GM23338 (cell line): ENCODE results near the gene AFF2. TPM values are rescaled to one million over a fixed set of nuclear protein-coding genes. Genes with fewer than 3 reads are reported as not detected.

ENCODE experiments used
- ATAC-seq: fragments of 200-7000 bp; cut with Tn5 transposase; 3 replicates; pipeline ENCODE4 v1.9.1; 2020
- DNase-seq: peaks from one replicate; pipeline ENCODE4 v3.0.0-alpha.2; 2015; ENCODE audit warnings: low spot score
- H2AFZ ChIP-seq: fragments of 200-600 bp; sonication (generic); 2 replicates; pipeline ENCODE4 v1.8.0; 2016; ENCODE audit warnings: antibody characterized with exemption, mild to moderate bottlenecking, moderate library complexity
- H3F3A ChIP-seq: fragments of 200-600 bp; sonication (generic); replicated peaks from 2 replicates; pipeline ENCODE4 v1.8.0; 2017; ENCODE audit warnings: antibody characterized with exemption, mixed run types, low read depth
- H3K27ac ChIP-seq: fragments of 200-600 bp; sonication (generic); 2 replicates; pipeline ENCODE4 v1.6.1; 2016; ENCODE audit warnings: low read depth
- H3K27me3 ChIP-seq: fragments of 200-600 bp; sonication (generic); 2 replicates; pipeline ENCODE4 v1.8.0; 2016; ENCODE audit warnings: mild to moderate bottlenecking, mixed run types, moderate library complexity; ENCODE audit not compliant: insufficient read depth
- H3K36me3 ChIP-seq: fragments of 200-600 bp; sonication (generic); 2 replicates; pipeline ENCODE4 v1.8.0; 2016; ENCODE audit warnings: mild to moderate bottlenecking; ENCODE audit not compliant: insufficient read depth
- H3K4me1 ChIP-seq: fragments of 200-600 bp; sonication (generic); 2 replicates; pipeline ENCODE4 v1.8.0; 2016; ENCODE audit warnings: mild to moderate bottlenecking, moderate library complexity; ENCODE audit not compliant: insufficient read depth
- H3K4me2 ChIP-seq: fragments of 200-600 bp; sonication (generic); 2 replicates; pipeline ENCODE4 v1.7.1; 2017; ENCODE audit warnings: mixed run types
- H3K4me3 ChIP-seq: fragments of 200-600 bp; sonication (generic); 2 replicates; pipeline ENCODE4 v1.6.1; 2016; ENCODE audit warnings: mixed run types
- H3K79me2 ChIP-seq: fragments of 200-600 bp; sonication (generic); replicated peaks from 2 replicates; pipeline ENCODE4 v1.8.0; 2017; ENCODE audit warnings: mild to moderate bottlenecking; ENCODE audit not compliant: insufficient read depth
- H3K9me2 ChIP-seq: fragments of 200-600 bp; sonication (generic); 2 replicates; pipeline ENCODE4 v1.8.0; 2017; ENCODE audit not compliant: insufficient read depth
- H4K20me1 ChIP-seq: fragments of 200-600 bp; sonication (generic); replicated peaks from 2 replicates; pipeline ENCODE4 v1.8.0; 2017; ENCODE audit warnings: mild to moderate bottlenecking; ENCODE audit not compliant: insufficient read depth
- H3K27ac Mint-ChIP-seq: 2 replicates; pipeline ENCODE4 v1.8.0; 2020; ENCODE audit warnings: inconsistent platforms, mild to moderate bottlenecking, moderate library complexity, mixed read lengths
- H3K27me3 Mint-ChIP-seq: 3 replicates; pipeline ENCODE4 v1.8.0; 2022; ENCODE audit warnings: low read depth, mild to moderate bottlenecking, moderate library complexity, mixed read lengths, inconsistent platforms; ENCODE audit not compliant: insufficient read depth, poor library complexity
- H3K36me3 Mint-ChIP-seq: 3 replicates; pipeline ENCODE4 v1.8.0; 2021; ENCODE audit warnings: low read depth, mild to moderate bottlenecking, inconsistent platforms, moderate library complexity, mixed read lengths
- H3K4me1 Mint-ChIP-seq: 3 replicates; pipeline ENCODE4 v1.8.0; 2020; ENCODE audit warnings: mild to moderate bottlenecking, inconsistent platforms, mixed read lengths
- H3K4me3 Mint-ChIP-seq: 3 replicates; pipeline ENCODE4 v1.8.0; 2021; ENCODE audit warnings: moderate library complexity, mild to moderate bottlenecking, inconsistent platforms, mixed read lengths
- H3K9me3 Mint-ChIP-seq: 3 replicates; pipeline ENCODE4 v1.8.0; 2020; ENCODE audit warnings: moderate library complexity, mild to moderate bottlenecking, inconsistent platforms, mixed read lengths
- CTCF ChIP-seq, 2 experiments: fragments of 200-600 bp in 1 of 2; sonication (generic) in 1 of 2; conservative IDR thresholded peaks; 2 replicates each; pipeline versions ENCODE4 v1.5.1 to v1.6.1; 2016 to 2017; ENCODE audit warnings: antibody characterized with exemption in 2 of 2, low read depth in 2 of 2, mild to moderate bottlenecking in 2 of 2, moderate library complexity in 1 of 2
- ETS1 ChIP-seq: IDR thresholded peaks from 2 replicates; pipeline ENCODE4 v1.6.1; 2016; ENCODE audit warnings: antibody characterized with exemption
- EZH2 ChIP-seq: fragments of 200-600 bp; sonication (generic); IDR thresholded peaks from one replicate; pipeline ENCODE4 v1.8.0; 2017; ENCODE audit warnings: antibody characterized with exemption, mild to moderate bottlenecking, low read depth; ENCODE audit not compliant: unreplicated experiment
- EZH2phosphoT487 ChIP-seq: fragments of 200-600 bp; sonication (generic); IDR thresholded peaks from one replicate; pipeline ENCODE4 v1.8.1; 2018; ENCODE audit warnings: antibody characterized with exemption; ENCODE audit not compliant: unreplicated experiment
- JUNB ChIP-seq: IDR thresholded peaks from one replicate; pipeline ENCODE4 v1.6.1; 2016; ENCODE audit warnings: antibody characterized with exemption; ENCODE audit not compliant: unreplicated experiment
- NANOG ChIP-seq: IDR thresholded peaks from 2 replicates; pipeline ENCODE4 v1.6.1; 2016; ENCODE audit warnings: antibody characterized with exemption, borderline replicate concordance
- REST ChIP-seq: IDR thresholded peaks from one replicate; pipeline ENCODE4 v1.6.1; 2018; ENCODE audit warnings: antibody characterized with exemption; ENCODE audit not compliant: unreplicated experiment
- STAT1 ChIP-seq: IDR thresholded peaks from one replicate; pipeline ENCODE4 v1.6.1; 2016; ENCODE audit warnings: antibody characterized with exemption; ENCODE audit not compliant: unreplicated experiment
- ZNF331 ChIP-seq: fragments of 250-450 bp; sonication (Bioruptor Pico); IDR thresholded peaks from 2 replicates; pipeline ENCODE4 v1.5.0; 2020; ENCODE audit warnings: low read depth, mild to moderate bottlenecking, moderate library complexity
- ZNF462 ChIP-seq: fragments of 250-450 bp; sonication (Bioruptor Pico); IDR thresholded peaks from 2 replicates; pipeline ENCODE4 v1.5.0; 2020; ENCODE audit warnings: mild to moderate bottlenecking, moderate library complexity
- polyA plus RNA-seq: library from polyadenylated mRNA; unstranded; fragments of >200 nt; fragmentation: Nextera tagmentation; extraction: Ambion mirVana; gene quantifications from 2 replicates; pipeline ENCODE4 v1.2.1, GENCODE V29; 2016
- total RNA-seq: library from RNA; depleted of rRNA; stranded (reverse); fragments of >200 nt; shearing (Covaris generic); gene quantifications from 2 replicates; pipeline ENCODE4 v1.2.3, GENCODE V29; 2014

Gene AFF2
- total and polyA plus RNA-seq, 2 experiments from 2014 or later, result 1.6 to 5.8 TPM

- no peaks in the 10 kb centered on the region for H3K9me2 ChIP-seq
- H3K27me3 Mint-ChIP-seq, result no peaks in the 10 kb centered on the region
- H3K36me3 Mint-ChIP-seq, result no peaks in the 10 kb centered on the region
Observed at GRCh38 chrX:148593987-148594386, 93.6 kb downstream of the AFF2 start.

More at GRCh38 chrX:148593987-148594386, 93.6 kb downstream of the AFF2 start:
- Histone ChIP-seq H3K36me3 (no peaks in the 10 kb centered on the region), H3K4me3 (no peak overlapping the region), H3K4me2 (no peak overlapping the region), H2AFZ (no peak overlapping the region), H3K27me3 (no peaks in the 10 kb centered on the region), H3F3A (no peaks in the 10 kb centered on the region), H4K20me1 (no peaks in the 10 kb centered on the region), H3K79me2 (no peaks in the 10 kb centered on the region), H3K27ac (no peak overlapping the region), H3K4me1 (no peaks in the 10 kb centered on the region)
- H3K4me3 Mint-ChIP-seq, result no peak overlapping the region
- no peak for TF ChIP-seq STAT1
- no peak for TF ChIP-seq ZNF331 (CRISPR knock-in tag)
- TF ChIP-seq REST, result no peak
- no peak for TF ChIP-seq EZH2phosphoT487
- TF ChIP-seq ETS1, result no peak
- TF ChIP-seq CTCF (conservative IDR thresholded peaks at IDR 0.05; ENCODE audit: low read depth in 2 of 2), result no peak
- TF ChIP-seq ZNF462, result no peak
- TF ChIP-seq JUNB, result no peak
- TF ChIP-seq NANOG, result no peak
- TF ChIP-seq EZH2, result no peak
- ATAC-seq (no peak), DNase-seq (no peak)
- no peaks in the 10 kb centered on the region for H3K9me3 Mint-ChIP-seq
- H3K4me1 Mint-ChIP-seq, result peaks cover 2% of the 10 kb centered on the region; the same call in 2 of the 3 replicates
- no peak overlapping the region for H3K27ac Mint-ChIP-seq
